HG03175 (cell line): ENCODE measurements around the gene PIN4.
"Not testable (repeated sequence)": the region's sequence is repeated elsewhere in the genome, so short reads cannot be mapped to it uniquely, and the experiment has no call there.

Source experiments
- ATAC-seq: cut with Tn5 transposase; IDR thresholded peaks from one replicate; pipeline ENCODE4 v1.9.1; 2021; ENCODE audit warnings: mild to moderate bottlenecking, moderate library complexity; ENCODE audit not compliant: unreplicated experiment

The PIN4 gene

GRCh38 chrX:72201836-72202536 lies 20.4 kb downstream of the PIN4 start:
- ATAC-seq = no peak

DNA sequence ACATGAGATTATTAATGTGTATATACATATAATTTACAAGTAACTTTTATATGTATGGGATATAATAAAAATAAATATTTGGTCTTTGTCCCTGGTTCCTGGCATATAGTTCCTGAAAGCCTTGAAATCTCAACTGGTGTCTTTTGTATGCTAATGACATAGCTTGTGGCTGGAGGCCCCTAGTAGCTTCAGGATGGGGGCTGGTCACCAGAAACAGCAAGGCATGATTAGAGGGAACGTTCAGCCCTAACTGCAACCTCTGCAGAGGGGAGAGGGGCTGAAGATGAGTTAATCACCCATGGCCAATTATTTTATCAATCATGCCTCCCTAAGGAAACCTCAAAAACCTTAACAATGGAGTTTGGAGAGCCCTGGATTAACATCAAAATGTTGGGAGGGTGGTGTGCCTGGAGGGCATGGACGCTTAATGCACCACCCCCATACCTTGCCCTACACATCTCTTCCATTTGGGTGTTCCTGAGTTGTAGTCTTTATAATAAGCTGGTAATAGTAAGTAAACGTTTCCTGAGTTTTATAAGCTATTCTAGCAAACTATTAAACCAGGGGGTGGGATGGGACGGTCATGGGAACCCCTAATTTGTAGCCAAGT lies 21.3 kb downstream of the PIN4 start:
- ATAC-seq = no peak

DNA sequence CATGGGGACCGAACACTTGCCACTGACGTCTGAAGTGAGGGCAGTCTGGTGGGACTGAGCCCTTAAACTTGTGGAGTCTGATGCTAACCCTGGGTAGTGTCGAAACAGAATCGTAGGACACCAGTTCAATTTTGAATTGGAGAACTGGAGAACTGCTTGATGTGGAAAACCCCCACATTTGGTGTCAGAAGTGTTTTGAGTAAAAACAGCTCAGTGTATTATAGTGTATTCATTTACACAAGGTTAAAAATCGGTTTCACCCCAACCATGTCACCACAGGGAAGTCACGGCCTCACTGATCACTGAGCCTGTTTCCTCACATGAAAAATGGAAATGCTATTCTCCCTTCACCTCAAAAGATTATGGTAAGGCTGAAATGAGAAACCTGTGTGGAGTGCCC lies 21.9 kb downstream of the PIN4 start:
- ATAC-seq = no peak

GRCh38 chrX:72205706-72206105 lies 24.1 kb downstream of the PIN4 start:
- ATAC-seq = no peak

- ATAC-seq = no peak
Observed at GRCh38 chrX:72207366-72207765, 25.8 kb downstream of the PIN4 start.

DNA sequence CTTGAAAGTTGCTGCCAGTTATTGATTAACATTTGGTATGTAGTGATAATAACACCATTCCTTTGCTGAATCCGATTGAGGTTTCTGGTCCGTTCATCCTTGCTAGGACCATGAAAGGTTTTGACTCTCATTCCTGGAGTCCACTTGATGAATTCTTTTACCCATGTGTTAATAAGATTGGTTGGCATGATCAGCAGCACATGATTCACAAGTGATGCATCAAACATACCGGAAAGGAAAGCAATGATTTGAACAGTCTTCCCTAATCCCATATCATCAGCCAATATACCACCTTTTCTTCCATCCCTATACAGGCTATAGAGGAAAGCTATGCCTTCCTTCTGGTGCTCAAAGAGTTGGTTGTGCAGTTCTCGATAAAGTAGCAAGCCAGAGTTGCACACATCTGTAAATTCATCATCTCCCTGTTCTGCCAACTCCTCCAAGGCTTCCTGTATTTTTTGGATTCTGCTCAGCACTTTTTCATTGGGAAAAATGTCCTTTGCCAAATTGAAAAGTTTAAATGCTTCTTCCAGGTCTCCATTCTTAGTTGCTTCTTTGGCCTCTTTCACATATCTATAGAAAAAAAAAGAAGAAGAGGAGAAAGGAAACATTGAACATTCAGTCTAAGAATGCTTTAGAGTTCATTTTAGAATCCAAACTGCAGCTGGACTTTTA lies 26.7 kb downstream of the PIN4 start:
- no peak for ATAC-seq

DNA sequence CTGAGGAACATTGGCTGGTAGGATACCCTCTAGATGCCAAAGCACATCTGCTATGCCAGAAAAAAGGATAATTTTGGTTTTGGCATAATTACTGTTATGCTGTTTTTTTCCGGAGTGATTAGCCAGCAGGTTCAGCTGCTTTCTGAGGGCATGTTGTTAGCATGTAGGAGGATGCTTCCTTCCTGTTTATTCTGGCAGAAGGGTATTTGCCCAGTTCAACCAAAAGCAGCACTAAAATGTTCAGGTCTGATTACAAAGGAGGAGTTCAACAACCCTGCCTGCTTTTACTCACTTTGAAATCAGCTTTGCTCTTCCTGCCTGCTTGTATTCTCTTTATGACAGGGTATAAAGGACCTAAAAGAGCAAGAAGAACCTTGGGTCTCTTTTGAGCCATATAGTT lies 35.4 kb downstream of the PIN4 start:
- no peak for ATAC-seq

DNA sequence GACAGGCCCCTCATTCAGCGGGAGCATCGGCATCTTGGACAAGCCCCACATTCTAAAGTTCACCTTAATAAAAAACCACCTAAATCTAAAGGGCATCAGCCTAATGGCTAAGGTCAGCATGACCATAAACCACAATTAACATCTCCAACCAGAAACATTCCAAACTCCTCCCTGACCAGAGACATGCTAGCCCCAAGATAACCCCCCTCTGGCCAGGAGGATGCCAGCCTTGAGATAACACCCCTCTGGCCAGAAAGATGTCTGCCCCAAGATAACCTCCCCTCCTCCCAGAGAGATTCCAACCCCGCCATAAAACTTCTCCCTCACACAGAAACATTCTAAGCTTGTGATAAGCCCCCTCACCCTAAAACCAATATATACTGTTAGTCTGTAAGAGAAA lies 38.8 kb downstream of the PIN4 start:
- ATAC-seq = not testable (repeated sequence)

DNA sequence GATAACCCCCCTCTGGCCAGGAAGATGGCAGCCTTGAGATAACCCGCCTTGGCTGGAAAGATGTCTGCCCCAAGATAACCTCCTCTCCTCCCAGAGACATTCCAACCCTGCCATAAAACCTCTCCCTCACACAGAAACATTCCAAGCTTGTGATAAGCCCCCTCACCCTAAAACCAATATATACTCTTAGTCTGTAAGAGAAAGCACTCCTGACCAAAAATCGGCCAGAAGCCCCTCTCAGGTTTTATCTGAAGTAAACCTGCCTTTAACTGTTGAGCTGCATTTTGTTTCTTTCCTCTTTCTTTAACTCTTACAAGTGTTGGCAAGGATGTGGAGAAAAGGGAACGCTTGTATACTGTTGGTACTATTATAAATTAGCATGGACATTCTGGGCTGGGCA lies 48.7 kb downstream of the PIN4 start:
- ATAC-seq = no peak

DNA sequence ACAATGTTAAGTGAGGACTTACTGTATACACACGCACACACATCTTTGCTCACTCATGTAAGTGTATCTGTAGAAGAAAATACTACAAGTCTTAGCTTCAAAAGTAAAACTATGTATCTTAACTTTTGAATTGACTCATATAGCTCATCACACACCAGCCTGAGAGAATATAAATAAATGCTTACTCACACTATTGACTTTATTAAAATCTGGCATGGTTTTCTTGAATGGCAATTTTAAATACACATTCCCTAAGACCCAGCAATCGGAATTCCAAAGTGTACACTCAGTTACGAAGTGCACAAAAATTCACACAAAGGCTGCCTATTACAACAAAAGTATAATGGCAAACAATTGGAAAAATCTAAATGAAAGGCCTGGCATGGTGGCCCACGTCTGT lies 55.3 kb downstream of the PIN4 start:
- no peak for ATAC-seq

GRCh38 chrX:72238183-72238582 lies 56.6 kb downstream of the PIN4 start:
- no peak for ATAC-seq

DNA sequence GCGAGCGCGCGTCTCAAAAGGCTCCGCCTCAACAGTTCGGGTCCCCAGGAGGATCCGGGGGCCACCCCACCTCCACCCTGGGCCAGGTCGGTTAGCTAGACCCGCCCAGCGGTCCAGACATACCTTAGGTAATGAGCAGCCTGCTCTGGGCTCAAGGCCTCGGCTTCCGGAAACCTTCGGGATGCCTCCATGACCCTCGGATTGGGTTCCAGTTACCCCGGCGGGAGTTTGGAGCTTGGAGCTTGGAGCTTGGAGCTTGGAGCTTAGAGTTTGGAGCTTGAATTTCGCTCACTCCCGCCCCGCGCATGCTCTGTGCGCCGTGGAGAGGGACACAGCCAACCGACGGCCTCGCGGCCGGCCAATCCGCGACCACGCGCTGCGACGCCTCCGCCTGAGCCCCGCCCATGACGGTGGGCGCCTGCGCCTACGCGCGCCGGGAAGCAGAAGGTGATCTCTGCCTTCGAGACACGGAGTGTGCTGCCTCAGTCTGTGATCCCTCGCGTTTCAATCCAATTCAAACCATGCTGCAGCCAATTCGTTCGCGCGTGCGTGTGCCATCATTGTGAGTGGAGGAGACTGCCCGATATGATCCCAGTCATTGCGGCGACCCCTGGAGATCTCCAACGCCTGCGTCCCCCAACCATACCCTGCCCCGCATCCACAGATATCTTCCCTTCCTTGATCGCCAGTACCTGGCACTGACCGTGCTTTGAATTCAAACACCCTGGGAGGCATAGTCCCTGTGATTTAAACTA lies 57.3 kb downstream of the PIN4 start, which contains the start of gene ERCC6L:
TSS of gene ERCC6L (minus strand) at position 307 of the 755 bp plus-strand sequence. CDS start at position 191, 116 bp downstream.
- peak; percentile 98 for ATAC-seq

GRCh38 chrX:72240976-72241375 lies 59.4 kb downstream of the PIN4 start:
- ATAC-seq = no peak

GRCh38 chrX:72243472-72243871 lies 61.9 kb downstream of the PIN4 start:
- ATAC-seq = no peak

DNA sequence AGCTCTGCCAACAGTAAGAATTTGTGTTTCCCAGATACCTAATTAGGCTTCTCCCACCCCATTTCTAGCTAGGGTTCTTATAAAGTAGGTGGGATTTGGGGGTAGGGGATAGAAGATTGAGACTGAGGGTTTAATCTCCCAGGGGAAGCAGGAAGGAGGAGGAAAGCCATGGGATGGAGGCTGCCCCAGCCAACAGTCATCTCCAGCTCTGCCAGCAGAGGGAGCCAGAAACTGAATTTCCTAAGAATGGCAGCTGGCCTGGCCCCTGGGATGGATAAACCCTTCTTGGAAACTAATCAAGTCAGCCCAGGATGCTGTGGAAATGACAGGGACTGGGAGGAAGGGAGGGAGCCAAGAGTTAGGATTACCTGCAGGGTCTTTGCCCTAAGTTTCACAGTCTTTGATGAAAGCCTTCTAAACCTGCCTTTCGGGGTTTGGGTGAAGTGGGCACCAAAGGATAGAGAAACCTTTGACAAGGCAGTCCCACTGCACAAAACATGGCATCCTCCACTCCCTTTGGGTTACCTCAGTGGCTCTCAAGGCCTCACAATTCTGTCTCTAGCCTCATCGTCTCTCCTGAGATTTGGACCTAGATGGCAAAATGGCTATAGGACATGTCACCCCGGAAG lies 64.0 kb downstream of the PIN4 start:
- no peak for ATAC-seq

DNA sequence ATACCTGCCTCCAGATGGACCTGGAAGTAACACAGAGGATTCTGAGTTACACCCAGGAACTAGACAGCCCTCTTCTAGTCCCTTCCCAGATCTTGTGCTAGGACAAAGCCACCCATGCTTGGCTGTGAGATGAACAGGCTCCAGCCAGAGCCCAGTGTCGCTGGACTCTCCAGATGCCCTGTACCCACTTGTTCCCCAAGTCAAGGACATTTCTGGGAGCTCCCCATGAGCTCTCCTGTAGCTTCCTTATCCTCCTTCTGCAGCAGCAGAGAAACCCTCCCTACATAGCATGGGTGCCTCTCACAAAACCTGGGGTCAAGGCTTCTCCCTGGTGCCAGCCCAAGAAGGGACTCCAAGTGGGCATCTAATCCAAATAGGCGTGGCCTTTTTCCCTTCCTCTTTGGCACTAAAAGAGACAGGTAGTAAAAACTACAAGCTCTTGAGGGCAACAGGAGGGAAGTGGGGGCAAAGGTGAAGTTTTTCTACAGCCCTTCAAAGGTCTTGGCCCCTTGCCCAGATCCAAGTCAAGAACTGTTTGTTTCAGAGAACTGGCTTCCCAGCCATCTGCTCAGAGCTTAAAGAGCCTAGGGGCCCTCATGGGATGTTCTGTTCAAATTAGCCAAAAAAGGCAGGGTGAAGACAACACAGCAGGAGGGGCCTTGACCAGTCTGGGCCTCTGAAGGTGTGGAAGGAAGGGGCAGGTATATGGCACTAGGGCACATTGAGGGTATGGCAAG lies 65.8 kb downstream of the PIN4 start:
- no peak for ATAC-seq
